GM21619 (cell line): ENCODE data around the gene PPCDC.

Source experiments
- ATAC-seq: cut with Tn5 transposase; IDR thresholded peaks from one replicate; pipeline ENCODE4 v1.9.1; 2021; ENCODE audit not compliant: unreplicated experiment

PPCDC gene

GRCh38 chr15:75008629-75009326 is 14.6 kb upstream of the PPCDC start:
- ATAC-seq = peak; percentile 88

- no peak for ATAC-seq
Observed at GRCh38 chr15:75016431-75016830, 7.0 kb upstream of the PPCDC start.

- no peak for ATAC-seq
Observed at GRCh38 chr15:75019916-75020315, 3.5 kb upstream of the PPCDC start.

- ATAC-seq = no peak
Observed at GRCh38 chr15:75021341-75021740, 2.0 kb upstream of the PPCDC start.

GRCh38 chr15:75022783-75023180 is 608 bp upstream of the PPCDC start:
- ATAC-seq = no peak

- no peak for ATAC-seq
Observed at GRCh38 chr15:75023872-75024636, 664 bp downstream of the PPCDC start.

GRCh38 chr15:75025107-75025506 is 1.7 kb downstream of the PPCDC start:
- ATAC-seq = no peak

GRCh38 chr15:75025548-75026260 is 2.3 kb downstream of the PPCDC start:
- no peak for ATAC-seq

- no peak for ATAC-seq
Observed at GRCh38 chr15:75027551-75027950, 4.2 kb downstream of the PPCDC start.

GRCh38 chr15:75028991-75029377 is 5.6 kb downstream of the PPCDC start:
- ATAC-seq = no peak

GRCh38 chr15:75029378-75030022 is 6.1 kb downstream of the PPCDC start:
- peak; percentile 57 for ATAC-seq

- ATAC-seq = no peak
Observed at GRCh38 chr15:75030023-75030413, 6.6 kb downstream of the PPCDC start.

GRCh38 chr15:75030424-75030823 is 7.0 kb downstream of the PPCDC start:
- no peak for ATAC-seq

- ATAC-seq = no peak
Observed at GRCh38 chr15:75031848-75032247, 8.5 kb downstream of the PPCDC start.

GRCh38 chr15:75032395-75032794 is 9.0 kb downstream of the PPCDC start:
- ATAC-seq = no peak

- ATAC-seq = no peak
Observed at GRCh38 chr15:75033809-75034208, 10.4 kb downstream of the PPCDC start.

GRCh38 chr15:75034615-75035014 is 11.2 kb downstream of the PPCDC start:
- no peak for ATAC-seq

- ATAC-seq = no peak
Observed at GRCh38 chr15:75036212-75036616, 12.8 kb downstream of the PPCDC start.

- no peak for ATAC-seq
Observed at GRCh38 chr15:75037685-75038084, 14.3 kb downstream of the PPCDC start.

- no peak for ATAC-seq
Observed at GRCh38 chr15:75038231-75038630, 14.8 kb downstream of the PPCDC start.

- peak; percentile 62 for ATAC-seq
Observed at GRCh38 chr15:75042730-75043508, 19.5 kb downstream of the PPCDC start.
